Ecto neural progenitor cell (in vitro differentiated cells): ENCODE measurements around the gene LRRC75B.
"Not testable (repeated sequence)": the region's sequence is repeated elsewhere in the genome, so short reads cannot be mapped to it uniquely, and the experiment has no call there.

ENCODE experiments used
- DNase-seq: peaks from one replicate; pipeline ENCODE4 v3.0.0-alpha.2; 2018; ENCODE audit warnings: low spot score

Gene LRRC75B

DNA sequence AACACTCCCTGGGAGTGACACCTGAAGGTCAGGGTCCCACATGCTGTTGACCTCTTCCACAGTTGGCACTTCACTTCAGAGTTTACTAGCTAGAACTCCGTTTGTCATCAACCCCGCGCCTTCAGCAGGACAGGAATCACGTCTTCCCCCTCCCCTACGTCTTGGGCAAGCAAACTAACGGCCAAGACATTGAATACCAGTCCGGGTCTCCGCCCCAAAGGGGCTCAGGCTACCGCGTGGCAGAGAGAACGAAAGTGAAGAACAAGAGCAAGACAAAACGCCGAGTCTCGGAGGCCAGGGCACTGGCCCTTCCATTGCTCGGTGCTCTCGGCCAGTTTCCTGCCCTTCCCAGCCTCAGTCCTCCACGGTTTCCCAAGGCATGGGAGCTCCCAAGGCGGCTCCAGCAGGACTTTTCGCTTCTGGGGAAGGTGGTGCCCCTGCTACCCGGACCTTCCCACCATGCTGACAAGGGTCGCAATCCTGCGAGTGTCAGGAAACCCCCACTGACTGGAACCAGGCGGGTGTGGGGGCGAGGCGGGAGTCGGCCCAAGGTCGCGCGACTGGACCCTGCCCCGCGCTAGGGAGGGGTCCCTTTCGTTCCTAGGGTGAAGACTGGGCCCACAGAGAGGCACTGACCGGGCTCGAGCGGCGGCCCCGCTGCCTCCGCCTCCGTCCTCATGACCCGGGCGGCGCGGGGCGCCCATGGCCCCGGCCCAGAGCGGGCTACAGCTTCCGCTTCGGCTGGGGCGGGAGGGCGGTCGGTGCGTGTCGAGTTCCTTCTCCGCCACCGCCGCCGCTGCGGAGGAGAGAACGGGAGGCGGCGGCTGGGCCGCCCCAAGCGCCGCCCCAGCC is 38.3 kb downstream of the LRRC75B start, which contains the start of gene GUCD1:
GUCD1 (minus strand) TSS at position 826 of the 852 bp plus-strand sequence; CDS start at position 679, 147 bp downstream.
- DNase-seq, result peak; percentile 63

DNA sequence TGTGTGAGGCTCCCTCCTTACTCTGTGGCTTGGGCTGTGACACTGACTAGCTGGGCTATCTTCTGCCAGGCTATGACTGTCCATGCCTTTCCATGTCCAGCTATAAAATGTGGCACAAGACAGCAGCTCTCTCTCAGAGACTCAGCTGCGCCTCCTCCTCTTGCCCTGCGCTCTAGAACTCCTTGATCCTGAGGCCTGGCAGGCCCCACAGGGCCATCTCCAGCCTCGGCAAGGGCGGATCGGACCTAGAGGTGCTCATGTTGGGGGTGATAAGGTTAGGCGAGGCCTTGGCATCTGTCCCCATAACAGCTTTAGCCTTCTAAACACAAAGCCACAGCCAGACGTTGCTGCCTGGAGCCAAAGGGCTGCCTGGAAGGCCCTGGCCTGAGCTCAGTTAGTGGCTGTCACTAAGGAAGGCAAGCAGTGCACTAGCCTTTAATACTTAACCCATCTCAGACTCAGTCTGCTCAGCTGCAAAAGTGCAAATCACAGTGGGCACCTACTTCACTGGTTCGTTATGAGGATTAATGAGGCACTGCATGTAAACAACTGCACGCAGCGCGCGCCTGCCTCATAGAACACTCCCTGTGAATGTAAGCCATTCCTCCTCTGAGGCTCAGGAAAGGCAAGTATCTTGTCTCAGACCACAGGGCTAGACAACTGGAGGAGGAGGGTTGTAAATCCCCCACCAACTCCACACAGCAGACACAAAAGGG is 39.1 kb downstream of the LRRC75B start:
- DNase-seq, result no peak

DNA sequence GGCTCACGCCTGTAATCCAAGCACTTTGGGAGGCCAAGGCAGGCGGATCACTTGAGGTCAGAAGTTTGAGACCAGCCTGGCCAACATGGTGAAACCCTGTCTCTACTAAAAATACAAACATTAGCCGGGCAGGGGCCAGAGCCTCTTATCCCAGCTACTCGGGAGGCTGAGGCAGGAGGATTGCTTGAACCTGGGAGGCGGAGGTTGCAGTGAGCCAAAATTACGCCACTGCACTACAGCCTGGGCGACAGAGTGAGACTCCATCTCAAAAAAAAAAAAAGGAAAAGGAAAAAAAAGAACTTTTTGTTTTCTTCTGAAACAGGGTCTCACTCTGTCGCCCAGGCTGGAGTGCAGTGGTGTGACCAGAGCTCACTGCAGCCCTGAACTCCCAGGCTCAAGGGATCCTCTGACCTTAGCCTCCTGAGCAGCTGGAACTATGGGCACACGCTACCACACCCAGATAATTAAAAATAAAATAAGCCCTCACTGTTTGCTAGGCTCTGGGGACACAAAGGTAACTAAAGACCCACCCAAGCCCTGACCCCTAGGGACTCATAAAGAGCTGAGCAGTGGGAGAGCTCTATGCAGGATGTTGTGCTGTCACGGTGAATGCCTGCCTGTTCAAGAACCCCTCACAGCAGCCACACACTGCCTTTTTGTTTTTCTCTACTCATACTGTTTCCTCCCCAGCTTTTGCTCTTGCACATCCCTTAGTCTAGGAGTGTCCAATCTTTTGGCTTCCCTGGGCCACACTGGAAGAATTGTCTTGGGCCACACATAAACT is 40.2 kb downstream of the LRRC75B start:
- not testable (repeated sequence) for DNase-seq

DNA sequence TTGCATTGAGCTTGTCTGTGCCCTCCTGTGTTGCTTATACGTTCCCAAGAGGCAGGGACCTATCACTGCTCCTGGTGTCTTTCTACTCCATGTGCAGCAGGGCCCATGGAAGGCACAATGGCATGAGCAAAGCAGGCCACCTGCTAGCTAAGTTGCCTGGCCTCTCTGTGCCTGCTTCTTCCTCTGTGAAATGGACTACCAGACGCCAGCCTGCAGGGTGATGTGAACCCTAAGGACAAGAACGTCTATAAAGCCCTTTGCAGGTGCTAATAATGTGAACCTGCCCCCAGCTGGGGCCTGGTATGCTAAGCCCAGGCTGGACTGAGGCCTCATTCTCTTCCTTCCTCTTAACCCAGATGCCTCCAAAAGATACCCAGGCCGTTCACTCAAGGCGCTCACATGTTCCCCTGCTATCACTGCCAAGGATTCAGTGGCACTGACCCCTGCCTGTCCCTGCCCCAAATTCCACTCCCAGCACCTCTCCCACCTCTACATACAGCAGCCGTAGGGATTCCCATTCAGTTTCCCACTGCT is 41.9 kb downstream of the LRRC75B start:
- no peak for DNase-seq

DNA sequence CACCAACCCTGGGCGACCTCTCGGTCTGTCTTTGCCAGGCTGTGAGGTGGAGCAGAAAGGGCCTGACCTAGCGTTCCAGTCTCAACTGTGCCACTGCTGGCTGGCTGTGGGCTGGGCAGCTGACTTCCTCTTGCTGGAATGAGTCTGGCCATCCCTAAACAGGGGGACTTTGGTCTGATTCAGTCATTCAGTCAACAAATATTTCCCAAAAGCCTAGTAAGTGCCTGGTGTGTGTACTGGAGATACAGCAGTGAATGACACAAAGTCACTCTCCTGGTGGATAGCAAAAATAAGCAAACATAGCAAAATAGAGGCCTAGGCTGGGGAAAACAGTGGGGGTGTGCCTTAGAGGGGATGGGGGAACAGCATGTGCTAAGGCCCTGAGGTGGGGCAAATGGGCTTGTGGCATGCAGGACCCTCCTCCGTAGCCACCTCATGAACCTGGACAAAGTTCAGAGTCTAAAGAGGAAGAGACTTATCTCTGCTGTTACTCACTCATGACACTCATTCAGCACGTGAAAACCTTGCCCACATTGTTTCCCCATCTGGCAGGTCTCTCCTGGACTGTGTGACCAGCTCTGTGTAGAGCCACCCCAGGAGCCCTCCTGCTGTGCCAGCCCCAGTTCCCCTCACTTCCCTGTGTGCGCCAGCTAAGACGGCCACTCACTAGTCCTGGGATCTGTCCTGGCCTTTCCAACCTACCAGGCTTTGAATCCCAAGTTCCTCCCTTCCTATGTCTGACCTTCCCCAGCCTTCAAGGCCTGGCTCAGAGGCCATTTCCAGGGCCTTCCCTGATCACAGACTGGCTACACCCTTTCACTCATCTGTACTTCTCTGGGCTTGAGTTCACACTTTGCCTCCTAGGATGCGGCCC is 42.6 kb downstream of the LRRC75B start:
- no peak for DNase-seq

DNA sequence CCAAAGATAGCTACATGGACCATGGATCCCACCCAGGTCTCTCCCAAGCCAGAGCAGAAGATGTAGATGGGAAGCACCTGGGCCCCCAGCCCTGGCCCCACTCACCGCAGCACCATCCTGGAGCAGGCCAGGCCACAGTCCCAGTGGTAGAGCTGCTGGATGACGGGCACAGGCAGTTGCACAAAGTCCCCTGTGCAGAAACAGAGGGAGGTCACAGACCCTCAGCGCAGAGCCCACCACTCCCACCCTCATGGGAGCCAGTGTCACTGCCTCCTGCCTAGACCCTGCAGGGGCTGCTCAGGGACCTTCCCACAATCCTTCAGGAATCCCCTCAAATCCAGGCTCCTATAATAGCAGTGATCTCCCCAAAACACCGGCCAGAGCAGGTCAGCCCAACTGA is 44.1 kb downstream of the LRRC75B start:
- DNase-seq, result no peak

DNA sequence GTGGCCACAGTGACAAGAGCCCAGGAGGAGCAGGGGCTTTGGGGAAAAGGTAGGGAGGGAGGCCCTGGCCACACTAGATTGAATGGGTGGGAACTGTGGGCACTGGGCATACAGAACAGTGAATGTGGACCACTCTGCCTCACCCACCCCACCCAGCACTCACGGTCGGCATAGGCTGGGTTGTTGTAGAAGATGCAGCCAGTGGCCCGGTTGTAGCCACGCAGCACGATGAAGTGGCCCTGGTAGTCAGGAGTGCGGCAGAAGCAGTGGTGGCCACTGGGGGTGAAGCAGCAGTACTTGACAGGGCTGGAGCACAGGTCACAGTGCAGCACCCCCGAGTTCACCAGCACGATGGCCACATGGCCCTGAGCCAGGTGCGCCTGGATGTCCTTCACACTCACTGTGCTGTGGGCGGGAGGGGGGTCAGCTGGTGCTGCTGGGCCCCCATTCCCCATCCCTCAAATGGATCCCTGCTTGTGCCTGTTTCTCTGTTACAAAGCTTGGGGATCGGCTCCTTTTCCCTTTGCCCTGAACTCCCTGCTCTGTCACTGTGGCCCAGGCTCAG is 49.1 kb downstream of the LRRC75B start:
- no peak for DNase-seq

DNA sequence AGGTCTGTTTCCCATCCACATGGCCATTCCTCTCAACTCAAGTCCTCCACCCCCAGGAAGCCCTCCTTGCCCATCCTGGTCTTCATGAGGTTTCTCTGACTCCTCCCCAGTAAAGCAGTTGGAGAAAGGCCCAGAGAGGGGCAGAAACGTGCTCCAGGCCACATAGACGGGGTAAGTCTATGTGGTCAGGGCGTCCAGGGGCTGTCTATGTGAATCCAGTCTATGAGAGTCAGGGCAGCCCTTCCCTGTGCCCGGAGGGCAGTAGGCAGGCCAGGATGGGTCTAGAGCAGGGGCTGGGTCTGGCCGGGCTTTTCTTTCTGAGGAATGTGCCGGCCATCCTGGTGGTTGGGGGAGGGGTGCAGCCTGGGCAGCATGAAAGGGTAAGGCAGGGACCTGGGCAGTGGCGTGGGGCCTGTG is 49.7 kb downstream of the LRRC75B start:
- no peak for DNase-seq

DNA sequence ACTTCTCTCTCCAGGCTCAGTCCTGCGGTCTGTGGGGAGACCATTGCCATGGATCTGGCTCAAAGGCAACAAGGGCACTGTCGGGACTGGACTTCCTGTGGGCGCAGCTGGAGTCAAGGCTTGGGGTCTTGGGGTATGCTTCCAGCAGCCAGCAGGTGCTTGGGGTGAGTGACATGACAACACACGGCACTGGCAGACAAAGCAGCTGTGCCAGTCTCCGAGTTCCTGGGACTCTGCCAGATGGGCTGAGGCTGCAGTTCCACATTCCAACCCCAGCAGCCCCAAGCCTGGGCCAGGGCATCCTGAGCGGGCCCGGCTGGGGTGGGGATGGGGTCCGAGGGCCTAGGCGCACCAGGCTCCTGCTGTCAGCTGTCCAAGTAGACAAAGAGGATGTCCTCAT is 50.2 kb downstream of the LRRC75B start:
- no peak for DNase-seq

DNA sequence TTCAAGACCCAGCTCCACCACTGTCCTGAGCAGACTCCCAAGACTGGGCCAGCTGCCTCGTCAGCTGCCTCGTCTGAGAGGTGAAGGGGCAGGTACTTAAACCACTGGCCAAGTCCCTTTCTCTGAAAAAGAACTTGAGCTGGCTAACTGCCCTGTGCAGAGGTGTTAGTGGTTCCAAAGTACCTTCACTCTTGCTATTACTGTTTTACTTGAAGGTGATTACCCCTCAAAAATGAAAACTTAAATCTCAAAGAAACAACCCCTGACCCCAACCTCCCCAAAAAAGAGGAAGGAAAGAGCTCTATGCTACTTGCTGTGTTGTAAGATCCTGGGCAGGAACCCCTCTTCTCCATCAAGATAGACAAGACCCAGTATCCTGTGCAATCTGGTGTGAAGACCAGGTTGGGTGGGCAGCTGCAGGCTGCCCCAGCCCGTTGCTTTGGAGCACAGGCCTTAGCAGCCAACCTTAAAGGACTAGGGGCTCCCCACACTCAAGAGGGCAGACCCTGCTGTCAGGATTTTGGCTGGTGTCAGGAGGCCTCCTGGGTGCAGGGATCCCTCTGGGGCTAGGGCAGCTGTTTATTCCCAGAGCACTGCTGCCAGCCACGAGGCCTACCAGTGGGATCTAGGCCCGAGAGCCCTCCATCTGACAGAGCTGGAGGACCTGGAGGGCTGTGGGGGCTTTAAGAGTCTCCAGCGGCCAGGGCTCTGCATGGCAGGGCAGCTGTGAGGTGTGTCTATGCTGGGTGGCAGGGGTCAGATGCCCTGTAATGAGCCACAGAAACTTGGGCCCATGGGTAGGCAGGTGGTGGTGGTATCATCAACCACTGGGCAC is 51.0 kb downstream of the LRRC75B start:
- no peak for DNase-seq

DNA sequence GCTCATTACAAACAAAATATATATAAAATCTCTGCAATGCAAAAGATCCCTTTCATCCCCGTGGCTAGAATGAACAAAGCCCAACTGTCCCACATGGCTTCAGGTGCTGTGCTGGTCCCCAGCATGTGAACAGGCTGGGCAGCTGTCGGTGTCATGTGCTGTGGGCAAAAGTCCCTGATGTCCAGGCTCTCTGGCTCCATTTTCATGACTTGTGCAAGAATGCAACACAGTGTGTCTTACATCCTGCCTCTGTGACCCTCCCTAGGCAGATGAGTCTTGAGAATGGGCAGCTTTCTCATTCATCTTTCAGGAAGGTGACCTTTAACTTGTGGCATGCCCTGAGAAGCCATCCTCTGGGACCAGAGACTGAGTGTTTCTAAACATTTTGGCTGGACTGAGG is 52.4 kb downstream of the LRRC75B start:
- no peak for DNase-seq

DNA sequence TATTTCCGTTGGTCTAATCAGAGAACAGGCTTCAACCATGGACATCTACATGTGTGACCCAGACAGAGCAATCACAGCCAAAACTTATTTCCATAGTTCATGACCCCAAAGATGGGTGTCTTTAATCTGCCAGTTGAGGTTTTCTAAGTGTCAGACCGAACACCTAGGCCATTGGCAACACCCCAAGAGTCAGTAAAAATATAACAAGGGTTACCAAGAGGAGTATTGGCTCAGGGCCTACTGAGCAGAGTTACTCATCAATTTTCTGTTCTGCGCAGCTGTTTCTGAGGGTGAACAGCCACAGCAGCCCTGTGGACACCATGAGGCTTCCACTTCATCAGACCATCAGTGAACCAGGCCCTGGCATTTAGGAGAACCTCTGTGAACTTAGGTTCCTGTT is 56.8 kb downstream of the LRRC75B start:
- DNase-seq, result no peak
